HepG2 (cell line): Measurements from ENCODE around the gene ARHGAP35. TPM values are rescaled to one million over a fixed set of nuclear protein-coding genes. Genes with fewer than 3 reads are reported as not detected.

Source experiments
- AGO2 ChIP-seq: fragments of 200-400 bp; formaldehyde crosslinking; optimal IDR thresholded peaks from 2 replicates; pipeline ENCODE3; 2017; ENCODE audit warnings: mild to moderate bottlenecking, low read depth, low read length, moderate library complexity
- CBX5 ChIP-seq: sonication (generic); formaldehyde crosslinking; IDR thresholded peaks from 2 replicates; pipeline ENCODE4 v1.4.0; 2020; ENCODE audit warnings: missing genetic modification reagents, borderline replicate concordance
- CCDC6 ChIP-seq: sonication (generic); formaldehyde crosslinking; IDR thresholded peaks from 2 replicates; pipeline ENCODE4 v1.8.1; 2022; ENCODE audit warnings: mild to moderate bottlenecking, missing genetic modification reagents, moderate library complexity
- DNMT3B ChIP-seq: conservative IDR thresholded peaks from 2 replicates; pipeline ENCODE4 v1.6.1; 2016; ENCODE audit warnings: missing biosample characterization, control low read depth
- EEA1 ChIP-seq: sonication (generic); formaldehyde crosslinking; IDR thresholded peaks from 2 replicates; pipeline ENCODE4 v1.5.1; 2020; ENCODE audit warnings: mild to moderate bottlenecking, missing genetic modification reagents, borderline replicate concordance
- HMG20B ChIP-seq: conservative IDR thresholded peaks from 2 replicates; pipeline ENCODE4 v1.6.1; 2016; ENCODE audit warnings: missing genetic modification reagents, missing compliant biosample characterization
- JDP2 ChIP-seq: sonication (generic); formaldehyde crosslinking; IDR thresholded peaks from 2 replicates; pipeline ENCODE4 v1.8.1; 2022; ENCODE audit warnings: missing genetic modification reagents, borderline replicate concordance
- KLF12 ChIP-seq: sonication (generic); formaldehyde crosslinking; IDR thresholded peaks from 2 replicates; pipeline ENCODE4 v1.4.0; 2020; ENCODE audit warnings: missing genetic modification reagents, borderline replicate concordance
- MAFK ChIP-seq, 2 experiments: IDR thresholded peaks in 1 of 2; conservative IDR thresholded peaks in 1 of 2; 2 replicates each; pipeline ENCODE4 v1.6.1; 2011; ENCODE audit warnings: improper control_type of control experiment in 2 of 2, low read length in 2 of 2
- MTA1 ChIP-seq: sonication (generic); formaldehyde crosslinking; IDR thresholded peaks from 2 replicates; pipeline ENCODE4 v1.4.0; 2020; ENCODE audit warnings: missing genetic modification reagents, mild to moderate bottlenecking, borderline replicate concordance
- MTERF4 ChIP-seq: sonication (generic); formaldehyde crosslinking; IDR thresholded peaks from 2 replicates; pipeline ENCODE4 v1.8.0; 2023; ENCODE audit warnings: mild to moderate bottlenecking, missing genetic modification reagents
- MXD4 ChIP-seq: IDR thresholded peaks from 2 replicates; pipeline ENCODE4 v1.6.1; 2016; ENCODE audit warnings: mild to moderate bottlenecking, missing biosample characterization, missing genetic modification reagents
- NFATC3 ChIP-seq: sonication (generic); formaldehyde crosslinking; IDR thresholded peaks from 2 replicates; pipeline ENCODE4 v1.5.1; 2020; ENCODE audit warnings: mild to moderate bottlenecking, missing genetic modification reagents
- REXO4 ChIP-seq: sonication (generic); formaldehyde crosslinking; IDR thresholded peaks from 2 replicates; pipeline ENCODE4 v1.8.0; 2022; ENCODE audit warnings: missing genetic modification reagents, mild to moderate bottlenecking, borderline replicate concordance
- SP1 ChIP-seq, 2 experiments: fragments of 450-650 bp in 1 of 2; sonication (generic) in 1 of 2; formaldehyde crosslinking in 1 of 2; IDR thresholded peaks; 2 replicates each; pipeline versions ENCODE4 v1.4.0 to v1.6.1; 2016 to 2020; ENCODE audit warnings: missing genetic modification reagents in 1 of 2
- TFE3 ChIP-seq: IDR thresholded peaks from 2 replicates; pipeline ENCODE4 v1.6.1; 2016
- TGIF2 ChIP-seq: IDR thresholded peaks from 2 replicates; pipeline ENCODE4 v1.6.1; 2016; ENCODE audit warnings: control low read depth, missing compliant biosample characterization
- TRIM22 ChIP-seq: fragments of 450-650 bp; IDR thresholded peaks from 2 replicates; pipeline ENCODE4 v1.6.1; 2017
- WIZ ChIP-seq: sonication (generic); formaldehyde crosslinking; IDR thresholded peaks from 2 replicates; pipeline ENCODE4 v1.5.1; 2020; ENCODE audit warnings: mild to moderate bottlenecking, missing genetic modification reagents
- ZNF160 ChIP-seq: sonication (generic); formaldehyde crosslinking; IDR thresholded peaks from 2 replicates; pipeline ENCODE4 v1.8.0; 2022; ENCODE audit warnings: mild to moderate bottlenecking, inconsistent platforms, missing genetic modification reagents
- ZNF576 ChIP-seq: sonication (generic); formaldehyde crosslinking; IDR thresholded peaks from 2 replicates; pipeline ENCODE4 v1.4.0; 2020; ENCODE audit warnings: mild to moderate bottlenecking, missing genetic modification reagents
- ZNF615 ChIP-seq: sonication (generic); formaldehyde crosslinking; IDR thresholded peaks from 2 replicates; pipeline ENCODE4 v1.5.0; 2020; ENCODE audit warnings: mild to moderate bottlenecking, missing genetic modification reagents, borderline replicate concordance
- ZNF691 ChIP-seq: sonication (generic); formaldehyde crosslinking; IDR thresholded peaks from 2 replicates; pipeline ENCODE4 v1.4.0; 2020; ENCODE audit warnings: missing genetic modification reagents, low read depth, mild to moderate bottlenecking, borderline replicate concordance
- ZSCAN20 ChIP-seq: sonication (generic); formaldehyde crosslinking; IDR thresholded peaks from 2 replicates; pipeline ENCODE4 v1.4.0; 2020; ENCODE audit warnings: missing genetic modification reagents, mild to moderate bottlenecking, borderline replicate concordance
- polyA plus RNA-seq, 8 experiments: library from polyadenylated mRNA; depleted of rRNA in 3 of 8; stranded (reverse) in 7 of 8; unstranded in 1 of 8; fragments of >200 nt; fragmentation: Illumina TruSeq in 4 of 8; extraction: Trizol in 4 of 8; gene quantifications; 2 replicates each; pipeline versions ENCODE4 v1.2.1 to v1.2.3, GENCODE V29; 2011 to 2016; ENCODE audit warnings: low read depth in 4 of 8, missing spikeins in 1 of 8, mixed read lengths in 1 of 8; ENCODE audit not compliant: insufficient read depth in 1 of 8
- total RNA-seq, 5 experiments: library from RNA; depleted of rRNA; stranded (reverse); fragments of >200 nt; fragmentation: Illumina TruSeq; extraction: Trizol; gene quantifications; 2 replicates each; pipeline ENCODE4 v1.2.3, GENCODE V29; 2016; ENCODE audit warnings: low read depth in 1 of 5

ARHGAP35 gene
- total and polyA plus RNA-seq, 2 of the 13 experiments (the other 11 are each of a cell fraction or from before 2014, with no cell fraction given): 30.1 to 30.2 TPM

- TF ChIP-seq TRIM22: no peak
- TF ChIP-seq MTERF4 (CRISPR knock-in tag): 0 out of 2 replicates have a peak, but pooled peaks have one; percentile 37
- TF ChIP-seq NFATC3 (CRISPR knock-in tag): no peak
- no peak for TF ChIP-seq CCDC6
- no peak for TF ChIP-seq ZNF691 (CRISPR knock-in tag)
- TF ChIP-seq MAFK (conservative IDR thresholded peaks at IDR 0.05 in 1 of 2, IDR thresholded peaks at IDR 0.05 in 1 of 2; ENCODE audit: low read length in 2 of 2): no peak
- TF ChIP-seq WIZ: no peak
- no peak for TF ChIP-seq KLF12
- TF ChIP-seq HMG20B (CRISPR knock-in tag): no peak
- no peak for TF ChIP-seq EEA1
- no peak for TF ChIP-seq REXO4 (CRISPR knock-in tag)
- TF ChIP-seq ZSCAN20 (CRISPR knock-in tag): no peak
- no peak for TF ChIP-seq TFE3 (CRISPR knock-in tag)
- no peak for TF ChIP-seq CBX5 (CRISPR knock-in tag)
- no peak for TF ChIP-seq JDP2
- TF ChIP-seq MTA1 (CRISPR knock-in tag): no peak
- TF ChIP-seq AGO2: peak; percentile 49
- TF ChIP-seq SP1 (IDR thresholded peaks at IDR 0.05): no peak
- TF ChIP-seq SP1 (CRISPR knock-in tag; IDR thresholded peaks at IDR 0.05): no peak
- no peak for TF ChIP-seq DNMT3B
- TF ChIP-seq ZNF160 (CRISPR knock-in tag): no peak
- TF ChIP-seq ZNF576: no peak
- TF ChIP-seq MXD4 (CRISPR knock-in tag): no peak
- no peak for TF ChIP-seq ZNF615 (CRISPR knock-in tag)
- no peak for TF ChIP-seq TGIF2
Measured at GRCh38 chr19:46861691-46862502, 1.1 kb downstream of the ARHGAP35 start (continued).
